Stimulated activated naive B cell treated with anti-CD40 and anti-IgM and Interleukin-4, amounts not matched to agents 10 μg/mL and 1 μg/mL and 100 μg/mL, for 72 hours (primary cell): ENCODE results near the gene GOLGA8A.
"Not testable (repeated sequence)": the region's sequence is repeated elsewhere in the genome, so short reads cannot be mapped to it uniquely, and the experiment has no call there.

Experiments
- ATAC-seq, 2 donors: fragments of 150-1000 bp; cut with Tn5 transposase; replicated peaks; 2 replicates each; pipeline ENCODE4 v1.10.0; 2021; ENCODE audit warnings: moderate library complexity in 1 of 2
- DNase-seq: peaks from one replicate; pipeline ENCODE4 v3.0.0; 2021
- H3K27ac Mint-ChIP-seq: one replicate; pipeline ENCODE4 v1.8.0; 2022; ENCODE audit warnings: mild to moderate bottlenecking, mixed read lengths
- H3K27me3 Mint-ChIP-seq, 2 donors: one replicate each; pipeline ENCODE4 v1.8.0; 2022; ENCODE audit warnings: mixed read lengths in 2 of 2
- H3K36me3 Mint-ChIP-seq, 2 donors: one replicate each; pipeline ENCODE4 v1.8.0; 2022; ENCODE audit warnings: mixed read lengths in 2 of 2, mild to moderate bottlenecking in 1 of 2
- H3K4me1 Mint-ChIP-seq, 2 donors: one replicate each; pipeline ENCODE4 v1.8.0; 2022; ENCODE audit warnings: mixed read lengths in 2 of 2, mild to moderate bottlenecking in 1 of 2
- H3K4me3 Mint-ChIP-seq, 2 donors: one replicate each; pipeline ENCODE4 v1.8.0; 2022; ENCODE audit warnings: mild to moderate bottlenecking in 2 of 2, mixed read lengths in 2 of 2, moderate library complexity in 1 of 2
- H3K9me3 Mint-ChIP-seq, 2 donors: one replicate each; pipeline ENCODE4 v1.8.0; 2022; ENCODE audit warnings: mixed read lengths in 2 of 2, mild to moderate bottlenecking in 1 of 2

Gene GOLGA8A

DNA sequence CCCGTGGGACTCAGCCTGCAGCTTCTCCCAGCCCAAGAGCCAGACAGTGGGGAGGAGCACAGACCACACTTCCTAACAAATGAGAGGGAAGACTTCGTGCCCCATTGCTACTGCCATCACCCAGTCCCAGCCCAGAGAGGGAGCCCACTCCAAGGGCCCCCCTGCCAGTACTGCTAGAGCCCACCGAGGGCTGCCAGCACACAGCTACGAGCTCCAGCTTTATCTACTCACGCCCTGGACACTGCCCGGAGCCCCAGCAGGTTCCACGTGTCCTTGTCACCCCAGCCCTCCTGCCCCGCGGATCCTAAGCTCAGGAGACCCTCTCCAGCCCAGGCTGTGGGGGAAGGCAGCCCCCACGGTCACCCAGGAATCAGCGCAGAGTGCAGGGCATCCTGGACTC, 1.9 kb downstream of the GOLGA8A start:
- H3K27me3 Mint-ChIP-seq = peaks cover 0 to 3% of the 10 kb centered on the region in 2 donors
- H3K9me3 Mint-ChIP-seq = no peaks in the 10 kb centered on the region
- DNase-seq (no peak), ATAC-seq (no peak)
- H3K4me1 Mint-ChIP-seq = peaks cover 14 to 21% of the 10 kb centered on the region in 2 donors
- H3K36me3 Mint-ChIP-seq = peaks cover 19 to 35% of the 10 kb centered on the region in 2 donors
- H3K4me3 Mint-ChIP-seq = peak overlapping the region in 1 of 2 donors; percentile 96
- H3K27ac Mint-ChIP-seq = no peak overlapping the region

DNA sequence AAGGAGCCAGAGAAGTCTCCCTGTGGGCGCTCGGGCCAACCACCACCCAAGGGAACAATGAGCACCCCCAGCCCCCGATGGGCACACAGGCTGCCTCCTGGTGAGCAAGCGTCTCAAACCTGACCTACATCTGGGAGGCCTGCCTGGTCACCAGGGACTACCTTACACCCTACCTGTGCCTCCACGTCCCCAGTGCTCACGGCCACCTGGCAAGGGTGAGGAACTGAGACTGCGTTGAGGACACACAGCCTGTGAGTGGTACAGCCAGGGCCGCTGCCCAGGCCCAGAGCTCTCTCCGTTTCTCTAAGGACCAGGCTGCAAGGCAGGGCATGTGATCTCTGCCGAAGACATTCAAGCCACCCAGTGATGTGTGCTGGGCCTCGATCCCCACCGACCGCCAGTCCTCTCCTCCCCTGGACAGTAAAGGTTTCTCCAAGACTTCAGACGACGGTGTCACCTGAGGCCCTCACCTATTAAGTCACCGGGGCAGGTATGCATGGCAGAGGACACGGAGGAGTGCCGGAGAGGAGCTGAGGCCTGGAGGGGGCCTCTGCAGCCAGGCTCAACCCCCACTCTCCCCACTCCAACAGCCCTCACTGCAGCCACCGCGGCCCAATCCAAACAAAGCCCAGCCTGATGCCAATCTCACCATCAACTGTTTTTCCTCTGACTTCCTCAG, 2.8 kb downstream of the GOLGA8A start:
- Mint-ChIP-seq H3K36me3 (peaks cover 19 to 36% of the 10 kb centered on the region in 2 donors), H3K27me3 (peaks cover 0 to under 1% of the 10 kb centered on the region in 2 donors), H3K4me1 (peaks cover 14 to 21% of the 10 kb centered on the region in 2 donors), H3K4me3 (no peak overlapping the region), H3K27ac (no peak overlapping the region), H3K9me3 (no peaks in the 10 kb centered on the region)
- ATAC-seq (no peak), DNase-seq (no peak)

DNA sequence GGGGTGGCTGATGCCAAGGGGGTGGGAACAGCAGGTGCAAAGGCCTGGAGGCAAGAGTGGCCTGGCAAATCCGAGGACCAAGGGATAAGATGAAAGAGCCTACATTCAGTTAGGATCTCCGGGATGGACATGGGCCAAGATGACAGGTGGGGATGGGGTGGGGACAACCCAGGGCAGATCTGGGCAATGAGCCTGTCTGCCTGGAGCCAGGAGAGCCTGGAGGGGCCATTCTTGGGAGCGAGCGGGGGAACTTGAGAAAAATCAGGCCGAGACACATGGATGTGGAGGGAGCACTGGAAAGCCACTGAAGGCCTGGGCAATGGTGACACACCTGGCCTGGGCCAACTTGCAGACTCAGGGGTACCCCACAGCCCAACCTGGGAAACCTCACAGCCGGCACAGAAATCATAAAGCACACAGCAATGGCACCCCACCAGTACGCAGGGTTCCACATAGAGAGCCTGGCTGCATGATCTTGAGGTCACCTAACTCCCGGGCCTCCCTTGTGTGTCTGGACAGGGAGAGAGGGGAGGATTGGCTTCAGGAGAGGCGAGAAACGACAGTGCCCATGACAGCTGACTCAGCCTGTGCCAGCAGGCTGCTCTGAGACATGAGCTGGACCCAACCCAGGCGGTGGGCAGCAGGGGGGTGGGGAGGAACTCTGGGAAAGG, 3.5 kb downstream of the GOLGA8A start:
- H3K36me3 Mint-ChIP-seq = peaks cover 19 to 39% of the 10 kb centered on the region in 2 donors
- H3K4me1 Mint-ChIP-seq = peaks cover 14 to 21% of the 10 kb centered on the region in 2 donors
- H3K4me3 Mint-ChIP-seq, ATAC-seq, DNase-seq, H3K27ac Mint-ChIP-seq, H3K27me3 Mint-ChIP-seq, H3K9me3 Mint-ChIP-seq: not testable (repeated sequence)

DNA sequence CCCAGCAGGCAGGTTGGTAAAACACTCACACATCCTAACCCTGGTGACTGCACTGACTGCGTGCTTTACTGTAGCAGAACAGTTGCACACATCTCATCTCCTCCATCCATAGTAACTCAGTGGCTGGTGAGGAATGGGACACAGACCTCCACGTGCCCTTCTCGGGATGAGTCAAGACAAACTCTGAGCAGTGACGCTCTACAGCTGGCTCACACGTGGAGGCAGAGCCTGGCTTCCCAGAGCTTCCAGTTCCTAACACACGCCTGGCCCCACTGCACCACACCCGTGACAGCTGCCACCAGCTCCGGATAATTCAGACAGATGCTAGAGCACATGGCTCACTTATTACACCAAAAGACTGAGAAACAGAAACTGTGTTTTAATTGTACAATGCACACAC, 7.0 kb downstream of the GOLGA8A start:
- H3K4me3 Mint-ChIP-seq, H3K27me3 Mint-ChIP-seq, H3K9me3 Mint-ChIP-seq, ATAC-seq, H3K27ac Mint-ChIP-seq, DNase-seq: not testable (repeated sequence)
- Mint-ChIP-seq H3K36me3 (peaks cover 17 to 44% of the 10 kb centered on the region in 2 donors), H3K4me1 (peaks cover 5 to 10% of the 10 kb centered on the region in 2 donors)

DNA sequence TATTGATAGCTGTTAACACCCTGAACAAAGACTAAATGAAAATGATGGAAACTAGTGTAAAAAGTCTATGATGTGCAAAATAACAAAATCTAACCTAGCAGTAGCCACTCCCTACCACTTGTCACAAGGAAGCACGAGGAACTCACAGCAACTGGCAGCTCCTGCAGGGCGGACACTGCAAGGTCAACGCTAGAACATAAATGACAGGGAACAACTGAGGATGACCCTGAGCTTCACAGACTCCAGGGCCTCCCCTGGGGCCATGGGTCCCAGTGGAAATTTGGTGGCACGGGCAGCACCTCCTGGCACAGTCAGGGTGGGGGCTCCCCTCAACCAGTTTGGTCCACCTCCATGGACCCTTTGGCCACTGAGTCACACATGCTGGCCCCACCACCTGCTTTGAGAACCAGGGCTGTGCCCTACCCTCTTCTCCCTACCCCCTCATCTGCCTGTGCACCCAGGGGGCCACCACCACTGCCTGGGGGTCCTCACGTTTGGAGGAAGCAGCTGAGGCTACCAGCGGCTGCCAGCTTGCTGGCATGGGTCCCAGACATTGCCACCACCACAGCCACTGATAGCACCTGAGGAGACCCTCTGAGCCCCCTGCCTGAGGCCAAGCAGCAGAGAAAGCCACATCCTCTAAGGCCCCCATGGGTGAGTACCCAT, 14.1 kb downstream of the GOLGA8A start:
- H3K27me3 Mint-ChIP-seq = not testable (repeated sequence)

DNA sequence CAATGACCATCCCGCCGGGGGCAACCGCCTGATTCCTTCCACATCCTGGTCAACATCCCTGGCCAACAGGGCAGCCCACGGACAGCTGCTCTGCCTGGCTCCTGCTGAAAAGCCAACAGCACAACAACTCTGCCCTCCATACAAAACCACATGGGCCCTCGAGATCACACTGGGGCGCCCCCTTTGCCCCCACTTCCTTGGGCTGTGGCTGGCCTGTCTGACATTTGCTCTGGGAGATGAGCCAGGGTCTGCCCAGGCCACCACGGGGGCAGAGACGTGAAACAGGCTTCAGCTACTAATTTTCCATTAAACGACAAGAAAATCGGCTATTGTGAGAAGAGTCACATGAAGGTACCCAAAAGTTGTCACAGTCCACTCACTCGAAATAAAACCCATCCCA, 16.7 kb downstream of the GOLGA8A start:
- H3K27me3 Mint-ChIP-seq, H3K4me3 Mint-ChIP-seq, H3K36me3 Mint-ChIP-seq, DNase-seq, H3K9me3 Mint-ChIP-seq, H3K27ac Mint-ChIP-seq, ATAC-seq, H3K4me1 Mint-ChIP-seq: not testable (repeated sequence)

More for the DNA sequence above, 14.1 kb downstream of the GOLGA8A start:
- H3K4me3 Mint-ChIP-seq, H3K9me3 Mint-ChIP-seq, H3K27ac Mint-ChIP-seq, ATAC-seq, H3K4me1 Mint-ChIP-seq, H3K36me3 Mint-ChIP-seq, DNase-seq: not testable (repeated sequence)

DNA sequence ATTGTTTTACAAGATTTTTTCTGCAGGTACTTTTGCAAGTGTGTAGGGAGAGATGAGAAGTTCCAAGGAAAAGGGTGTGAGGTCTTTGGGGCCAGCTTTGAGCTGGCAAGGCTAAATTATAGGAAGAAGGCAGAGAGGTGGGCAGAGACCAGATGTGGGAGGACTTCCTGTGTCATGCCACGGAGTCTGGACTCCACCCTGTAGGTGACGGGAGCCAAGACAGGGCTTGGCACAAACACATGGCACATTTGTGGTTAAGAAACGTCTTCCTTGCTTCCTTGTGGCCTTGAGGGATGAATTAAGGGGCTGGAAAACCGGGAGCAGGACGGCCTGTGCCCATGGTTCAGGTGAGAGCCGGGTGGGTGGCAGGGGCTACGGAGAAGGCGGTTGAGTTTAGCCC, 19.2 kb downstream of the GOLGA8A start:
- H3K4me3 Mint-ChIP-seq = not testable (repeated sequence)

DNA sequence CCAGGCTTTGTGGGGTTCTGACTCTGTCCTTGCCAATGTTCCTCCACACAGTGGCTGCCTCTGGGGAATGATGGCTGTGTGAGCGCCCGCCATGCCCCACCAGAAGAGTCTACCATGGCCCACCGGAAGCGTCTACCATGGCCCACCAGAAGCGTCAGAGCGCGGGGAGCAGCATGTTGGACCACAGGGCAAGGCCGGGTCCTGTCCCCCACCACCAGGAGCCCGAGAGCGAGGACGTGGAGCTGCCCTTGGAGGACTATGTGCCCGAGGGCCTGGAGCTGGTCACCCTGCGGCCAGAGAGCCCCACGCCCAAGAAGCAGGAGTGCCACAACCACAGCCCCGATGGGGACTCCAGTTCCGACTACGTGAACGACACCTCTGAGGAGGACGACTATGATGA, 28.1 kb downstream of the GOLGA8A start:
- not testable (repeated sequence) for H3K9me3 Mint-ChIP-seq, ATAC-seq, H3K4me3 Mint-ChIP-seq, H3K4me1 Mint-ChIP-seq, H3K36me3 Mint-ChIP-seq, H3K27me3 Mint-ChIP-seq, DNase-seq, H3K27ac Mint-ChIP-seq

More for the DNA sequence above, 19.2 kb downstream of the GOLGA8A start:
- ATAC-seq, H3K27me3 Mint-ChIP-seq, H3K36me3 Mint-ChIP-seq, H3K9me3 Mint-ChIP-seq, H3K27ac Mint-ChIP-seq, H3K4me1 Mint-ChIP-seq, DNase-seq: not testable (repeated sequence)

DNA sequence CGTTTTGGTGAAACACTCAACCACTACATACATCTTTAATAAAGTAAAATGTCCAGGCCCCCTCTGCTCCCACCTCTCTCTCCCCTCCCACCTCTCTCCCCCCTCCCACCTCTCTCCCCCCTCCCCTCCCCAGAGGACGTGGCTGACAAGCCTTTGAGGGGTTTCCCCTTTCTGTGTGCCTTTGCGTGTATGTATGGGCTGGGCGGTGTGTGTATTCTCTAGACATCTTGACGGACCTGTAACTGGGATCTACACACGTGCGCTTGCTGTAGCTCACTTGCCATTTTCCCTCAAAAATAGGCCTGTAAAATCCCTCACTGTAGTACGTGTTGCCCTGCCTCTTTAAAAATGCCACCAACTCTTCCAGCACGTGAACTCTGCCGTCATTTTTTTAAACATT, 28.6 kb downstream of the GOLGA8A start:
- H3K9me3 Mint-ChIP-seq, DNase-seq, H3K36me3 Mint-ChIP-seq, H3K4me1 Mint-ChIP-seq, H3K27ac Mint-ChIP-seq, H3K27me3 Mint-ChIP-seq, H3K4me3 Mint-ChIP-seq: not testable (repeated sequence)
- ATAC-seq = peak; percentile 50 to 65

DNA sequence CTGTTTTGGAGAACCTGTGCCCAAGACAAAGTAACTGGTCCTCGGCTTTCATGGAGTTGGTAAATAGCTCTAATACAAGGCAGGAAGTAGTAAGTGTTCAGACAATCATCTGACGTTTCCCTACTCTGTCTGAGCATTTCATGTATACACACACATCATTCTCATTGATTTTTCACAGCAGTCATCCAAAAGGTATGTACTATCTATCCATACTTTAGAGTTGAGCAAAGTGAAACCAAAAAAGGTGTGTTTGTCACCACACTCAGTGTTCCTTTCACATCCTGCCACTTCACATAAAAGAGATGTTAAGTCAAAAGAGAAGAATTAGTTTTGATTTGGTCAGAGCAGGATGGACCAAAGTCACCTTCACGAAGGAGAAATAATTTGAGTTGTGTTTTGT, 33.7 kb downstream of the GOLGA8A start:
- H3K27ac Mint-ChIP-seq, ATAC-seq, H3K36me3 Mint-ChIP-seq, H3K4me3 Mint-ChIP-seq, H3K4me1 Mint-ChIP-seq, H3K9me3 Mint-ChIP-seq, DNase-seq, H3K27me3 Mint-ChIP-seq: not testable (repeated sequence)

DNA sequence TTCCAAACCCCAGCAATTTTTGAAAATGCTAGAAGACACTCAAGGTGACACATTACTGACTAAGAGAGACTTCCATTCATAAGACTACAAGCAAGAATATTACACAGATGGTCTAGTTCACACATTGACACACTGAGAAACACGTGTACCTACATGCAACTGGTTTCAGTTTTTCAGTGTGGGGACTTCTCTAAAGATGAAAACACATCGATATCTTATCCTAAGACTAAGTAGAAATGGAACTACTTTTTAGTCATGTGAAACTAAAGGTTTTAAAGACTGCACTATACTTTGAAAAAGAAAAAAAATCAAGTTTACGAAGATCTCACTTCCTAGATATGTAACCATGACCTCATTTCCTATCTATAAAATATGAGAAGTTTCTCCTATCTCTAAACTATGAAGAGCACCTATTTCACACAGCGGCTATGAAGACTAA, 34.4 kb downstream of the GOLGA8A start:
- not testable (repeated sequence) for H3K27me3 Mint-ChIP-seq, H3K4me3 Mint-ChIP-seq, H3K4me1 Mint-ChIP-seq, H3K9me3 Mint-ChIP-seq, DNase-seq, H3K27ac Mint-ChIP-seq, H3K36me3 Mint-ChIP-seq
- peak in 1 of 2 donors; percentile 52 for ATAC-seq

DNA sequence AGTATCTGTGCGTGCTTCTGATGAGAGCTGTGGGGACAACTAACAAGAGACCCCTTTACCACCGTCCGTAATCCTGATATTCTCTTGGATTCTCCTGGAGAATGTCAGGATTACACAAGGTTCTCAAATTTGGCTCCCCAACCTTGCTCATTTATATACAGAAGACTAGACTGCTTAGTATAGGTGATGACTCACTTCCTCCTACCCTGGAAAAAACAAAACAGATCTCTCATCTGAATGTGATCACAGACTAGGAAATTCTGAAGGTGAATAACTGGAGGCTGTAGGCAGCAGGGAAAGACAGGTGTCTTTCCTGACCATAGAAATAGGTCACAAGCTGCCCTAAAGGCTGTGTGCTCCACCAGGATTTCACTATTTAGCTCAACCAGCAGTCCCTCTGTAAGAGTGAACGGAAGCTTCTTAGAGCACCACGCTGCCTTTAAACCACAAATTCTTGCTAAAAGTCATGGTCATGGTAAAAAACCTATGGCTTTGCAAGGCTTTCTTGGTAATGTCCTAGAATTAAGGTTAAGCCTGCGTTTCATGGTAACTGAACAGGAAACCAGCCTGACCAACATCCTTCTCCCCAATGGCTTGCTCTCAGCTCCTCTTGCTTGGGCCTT, 39.9 kb downstream of the GOLGA8A start:
- H3K9me3 Mint-ChIP-seq, H3K36me3 Mint-ChIP-seq, H3K27ac Mint-ChIP-seq, H3K4me3 Mint-ChIP-seq, H3K27me3 Mint-ChIP-seq, H3K4me1 Mint-ChIP-seq: not testable (repeated sequence)
- DNase-seq (peak; percentile 36), ATAC-seq (peak; percentile 97 to 98)

DNA sequence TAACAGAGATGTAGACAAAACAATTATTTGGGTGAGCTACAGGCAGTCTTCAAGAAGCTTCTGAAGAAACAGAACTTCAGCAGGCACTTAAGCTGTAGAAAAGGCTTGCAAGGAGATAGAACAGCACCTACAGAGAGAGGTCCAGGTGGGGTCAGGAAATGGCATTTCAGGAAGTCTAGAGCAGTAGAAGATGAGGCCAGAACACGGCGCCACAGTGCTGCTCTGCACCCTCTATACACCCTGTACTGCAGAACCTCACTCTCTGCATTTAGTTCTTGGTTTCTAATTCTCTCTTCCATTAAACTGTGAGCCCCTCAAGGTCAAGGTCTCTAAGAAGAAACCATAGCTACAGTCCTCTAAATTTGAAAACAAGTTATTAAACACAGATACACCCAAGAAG, 44.6 kb downstream of the GOLGA8A start:
- H3K9me3 Mint-ChIP-seq, H3K4me3 Mint-ChIP-seq, DNase-seq, H3K36me3 Mint-ChIP-seq, H3K27me3 Mint-ChIP-seq, ATAC-seq, H3K4me1 Mint-ChIP-seq, H3K27ac Mint-ChIP-seq: not testable (repeated sequence)

DNA sequence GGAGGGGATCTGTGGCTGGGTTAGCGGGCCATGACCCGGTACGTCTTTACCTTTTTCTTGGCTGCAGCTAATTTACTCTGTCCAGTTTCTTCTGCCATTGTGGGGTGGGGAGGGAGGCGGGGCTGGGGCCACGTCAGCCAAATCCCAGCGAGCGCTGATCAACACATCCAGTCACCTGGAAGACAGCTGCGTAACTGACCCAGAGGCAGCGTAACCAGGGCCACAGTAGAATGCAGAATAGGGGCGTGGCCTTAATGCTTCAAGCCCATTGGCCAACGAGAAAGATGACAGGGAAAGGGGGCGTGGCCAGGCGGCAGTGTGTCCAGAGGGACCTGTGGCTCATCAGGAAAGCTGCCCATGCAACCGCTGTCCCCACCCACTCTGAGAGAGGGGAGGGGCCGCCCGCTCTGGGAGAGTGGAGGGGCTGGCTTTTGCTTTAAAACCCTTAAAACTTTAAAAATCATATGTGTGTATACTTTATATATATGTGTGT, 48.0 kb downstream of the GOLGA8A start:
- ATAC-seq, H3K36me3 Mint-ChIP-seq, H3K9me3 Mint-ChIP-seq, H3K4me3 Mint-ChIP-seq, H3K4me1 Mint-ChIP-seq, H3K27ac Mint-ChIP-seq, DNase-seq, H3K27me3 Mint-ChIP-seq: not testable (repeated sequence)
